ENCODE data around the gene DNAH14. TPM values are rescaled to one million over a fixed set of nuclear protein-coding genes. Genes with fewer than 3 reads are reported as not detected.

DNAH14 gene
- polyA plus RNA-seq, 4 donors: 1.4 to 12.9 (median 3.9) TPM; not detected in 1

GRCh38 chr1:224906340-224906739 is 23.1 kb upstream of the DNAH14 start:
- 75 to 95% (median 88%) methylated on average over 1 of the region's 1 CpG for WGBS, 3 donors
- H3K4me3 ChIP-seq (ENCODE audit: low read depth in 1 of 3, low read length in 3 of 3): no peak overlapping the region
- no peak for FAIRE-seq
- H3K36me3 ChIP-seq (ENCODE audit: control insufficient read depth in 3 of 3, insufficient read depth in 2 of 3, low read depth in 1 of 3, low read length in 3 of 3): no peaks in the 10 kb centered on the region
- no peaks in the 10 kb centered on the region for H3K4me1 ChIP-seq (ENCODE audit: control insufficient read depth in 3 of 3, insufficient read depth in 2 of 3, low read depth in 1 of 3, low read length in 2 of 3)
- no peak overlapping the region for H3K27ac ChIP-seq (ENCODE audit: low read depth in 1 of 3, low read length in 2 of 3)
- peaks cover 0 to 8% of the 10 kb centered on the region in 2 donors for H3K9me3 ChIP-seq (ENCODE audit: control insufficient read depth in 2 of 2, insufficient read depth in 1 of 2, low read depth in 1 of 2, low read length in 1 of 2)
- DNase-seq: no peak
- peaks cover 0 to 2% (median 0%) of the 10 kb centered on the region in 3 donors for H3K27me3 ChIP-seq (ENCODE audit: control insufficient read depth in 3 of 3, insufficient read depth in 3 of 3, low read length in 3 of 3)

- H3K36me3 ChIP-seq (ENCODE audit: control insufficient read depth in 3 of 3, insufficient read depth in 2 of 3, low read depth in 1 of 3, low read length in 3 of 3): no peaks in the 10 kb centered on the region
- FAIRE-seq (no peak), DNase-seq (no peak)
- H3K27ac ChIP-seq (ENCODE audit: low read depth in 1 of 3, low read length in 2 of 3): no peak overlapping the region
- peaks cover 0 to 14% of the 10 kb centered on the region in 2 donors for H3K9me3 ChIP-seq (ENCODE audit: control insufficient read depth in 2 of 2, insufficient read depth in 1 of 2, low read depth in 1 of 2, low read length in 1 of 2)
- H3K27me3 ChIP-seq (ENCODE audit: control insufficient read depth in 3 of 3, insufficient read depth in 3 of 3, low read length in 3 of 3): peaks cover 0 to 2% (median 0%) of the 10 kb centered on the region in 3 donors
- no peaks in the 10 kb centered on the region for H3K4me1 ChIP-seq (ENCODE audit: control insufficient read depth in 3 of 3, insufficient read depth in 2 of 3, low read depth in 1 of 3, low read length in 2 of 3)
- H3K4me3 ChIP-seq (ENCODE audit: low read depth in 1 of 3, low read length in 3 of 3): no peak overlapping the region
Measured at GRCh38 chr1:224911217-224911616, 18.3 kb upstream of the DNAH14 start.

DNA sequence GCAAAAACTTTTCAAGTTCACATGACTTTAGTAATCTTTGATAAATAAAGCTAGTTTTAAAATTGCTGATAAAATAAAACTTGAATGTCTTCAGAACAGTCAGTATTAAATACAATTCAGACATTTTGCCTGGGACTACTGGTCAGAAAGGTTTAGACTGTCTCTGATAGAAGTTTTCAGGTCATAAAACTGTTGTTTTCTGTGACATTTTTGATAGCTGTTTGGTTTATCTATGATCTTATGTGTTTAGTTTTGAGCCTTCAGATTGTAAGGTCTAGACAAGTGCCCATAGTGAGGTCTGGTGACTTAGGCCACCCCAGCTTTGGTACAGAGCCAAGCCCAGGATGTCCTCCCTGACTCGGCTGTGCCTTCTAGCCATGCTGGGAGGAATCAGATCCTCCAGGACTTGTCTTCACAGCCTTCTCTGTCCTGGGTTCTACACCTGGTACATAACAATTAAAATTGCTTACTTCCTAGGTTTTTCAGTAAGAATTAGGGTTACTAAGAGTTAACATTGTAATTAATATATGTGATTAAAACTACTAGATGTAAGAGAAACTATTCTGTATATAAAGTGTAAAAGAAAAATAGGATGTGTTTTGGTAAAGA is 15.1 kb upstream of the DNAH14 start:
- H3K27ac ChIP-seq (ENCODE audit: low read depth in 1 of 3, low read length in 2 of 3): no peak overlapping the region
- FAIRE-seq (no peak), DNase-seq (no peak)
- no peaks in the 10 kb centered on the region for H3K36me3 ChIP-seq (ENCODE audit: control insufficient read depth in 3 of 3, insufficient read depth in 2 of 3, low read depth in 1 of 3, low read length in 3 of 3)
- H3K4me1 ChIP-seq (ENCODE audit: control insufficient read depth in 3 of 3, insufficient read depth in 2 of 3, low read depth in 1 of 3, low read length in 2 of 3): no peaks in the 10 kb centered on the region
- H3K27me3 ChIP-seq (ENCODE audit: control insufficient read depth in 3 of 3, insufficient read depth in 3 of 3, low read length in 3 of 3): no peaks in the 10 kb centered on the region
- peaks cover 0 to 14% of the 10 kb centered on the region in 2 donors for H3K9me3 ChIP-seq (ENCODE audit: control insufficient read depth in 2 of 2, insufficient read depth in 1 of 2, low read depth in 1 of 2, low read length in 1 of 2)
- H3K4me3 ChIP-seq (ENCODE audit: low read depth in 1 of 3, low read length in 3 of 3): no peak overlapping the region
- 90 to 93% (median 91%) methylated on average over 1 of the region's 1 CpG for WGBS, 3 donors

DNA sequence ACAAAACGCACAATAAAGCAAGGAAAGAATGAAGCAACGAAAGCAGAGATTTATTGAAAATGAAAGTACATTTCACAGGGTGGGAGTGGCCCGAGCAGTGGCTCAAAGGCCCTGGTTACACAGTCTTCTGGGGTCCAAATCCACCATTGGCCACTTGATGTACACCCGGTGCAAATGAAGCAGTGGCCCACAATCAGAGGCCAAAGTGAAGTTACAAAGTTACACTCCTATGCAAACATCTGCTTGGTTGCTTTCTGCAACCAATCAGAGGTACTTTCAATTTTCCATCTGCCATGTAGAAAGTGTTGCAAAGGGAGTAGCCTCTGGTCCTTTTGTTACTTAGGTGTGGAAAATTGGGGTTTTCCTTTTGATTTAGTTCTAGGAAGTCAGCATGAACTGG is 10.0 kb upstream of the DNAH14 start:
- Histone ChIP-seq H3K4me3 (ENCODE audit: low read depth in 1 of 3, low read length in 3 of 3) (no peak overlapping the region), H3K27ac (ENCODE audit: low read depth in 1 of 3, low read length in 2 of 3) (no peak overlapping the region), H3K4me1 (ENCODE audit: control insufficient read depth in 3 of 3, insufficient read depth in 2 of 3, low read depth in 1 of 3, low read length in 2 of 3) (peaks cover 0 to 14% (median 0%) of the 10 kb centered on the region in 3 donors), H3K27me3 (ENCODE audit: control insufficient read depth in 3 of 3, insufficient read depth in 3 of 3, low read length in 3 of 3) (no peaks in the 10 kb centered on the region), H3K9me3 (ENCODE audit: control insufficient read depth in 2 of 2, insufficient read depth in 1 of 2, low read depth in 1 of 2, low read length in 1 of 2) (peaks cover 0 to 1% of the 10 kb centered on the region in 2 donors), H3K36me3 (ENCODE audit: control insufficient read depth in 3 of 3, insufficient read depth in 2 of 3, low read depth in 1 of 3, low read length in 3 of 3) (no peaks in the 10 kb centered on the region)
- DNase-seq (peak in 1 of 2 donors; percentile 7), FAIRE-seq (no peak)
- 42 to 74% (median 50%) methylated on average over 4 of the region's 4 CpGs for WGBS, 3 donors

DNA sequence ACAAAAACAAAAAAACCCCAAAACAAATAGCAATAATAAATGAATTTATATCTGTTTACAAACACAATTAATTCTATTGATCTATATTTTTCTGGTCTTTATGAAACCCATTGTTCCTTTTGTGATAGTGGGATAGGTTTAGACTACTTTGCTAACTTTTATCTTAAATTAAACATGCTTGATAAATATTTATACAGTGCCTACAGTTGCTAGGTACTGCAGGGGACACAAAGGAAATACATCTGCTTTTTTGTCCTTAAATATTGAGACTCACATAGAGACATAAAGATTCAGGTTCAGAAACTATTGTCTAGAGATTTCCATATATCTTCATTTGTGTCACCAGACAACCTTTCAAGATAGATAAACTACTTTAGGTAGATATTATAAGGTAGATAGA is 8.5 kb upstream of the DNAH14 start:
- Histone ChIP-seq H3K27me3 (ENCODE audit: control insufficient read depth in 3 of 3, insufficient read depth in 3 of 3, low read length in 3 of 3) (no peaks in the 10 kb centered on the region), H3K4me3 (ENCODE audit: low read depth in 1 of 3, low read length in 3 of 3) (no peak overlapping the region), H3K27ac (ENCODE audit: low read depth in 1 of 3, low read length in 2 of 3) (peak overlapping the region in 1 of 3 donors; percentile 25), H3K9me3 (ENCODE audit: control insufficient read depth in 2 of 2, insufficient read depth in 1 of 2, low read depth in 1 of 2, low read length in 1 of 2) (no peaks in the 10 kb centered on the region), H3K4me1 (ENCODE audit: control insufficient read depth in 3 of 3, insufficient read depth in 2 of 3, low read depth in 1 of 3, low read length in 2 of 3) (peaks cover 0 to 14% (median 0%) of the 10 kb centered on the region in 3 donors), H3K36me3 (ENCODE audit: control insufficient read depth in 3 of 3, insufficient read depth in 2 of 3, low read depth in 1 of 3, low read length in 3 of 3) (no peaks in the 10 kb centered on the region)
- DNase-seq (no peak), FAIRE-seq (no peak)

GRCh38 chr1:224921354-224921753 is 8.1 kb upstream of the DNAH14 start:
- WGBS, 3 donors: 48 to 79% (median 56%) methylated on average over 3 of the region's 3 CpGs
- FAIRE-seq (no peak), DNase-seq (peak in 1 of 2 donors; percentile 67)
- peaks cover 0 to 14% (median 0%) of the 10 kb centered on the region in 3 donors for H3K4me1 ChIP-seq (ENCODE audit: control insufficient read depth in 3 of 3, insufficient read depth in 2 of 3, low read depth in 1 of 3, low read length in 2 of 3)
- no peaks in the 10 kb centered on the region for H3K36me3 ChIP-seq (ENCODE audit: control insufficient read depth in 3 of 3, insufficient read depth in 2 of 3, low read depth in 1 of 3, low read length in 3 of 3)
- no peaks in the 10 kb centered on the region for H3K9me3 ChIP-seq (ENCODE audit: control insufficient read depth in 2 of 2, insufficient read depth in 1 of 2, low read depth in 1 of 2, low read length in 1 of 2)
- H3K27me3 ChIP-seq (ENCODE audit: control insufficient read depth in 3 of 3, insufficient read depth in 3 of 3, low read length in 3 of 3): no peaks in the 10 kb centered on the region
- no peak overlapping the region for H3K4me3 ChIP-seq (ENCODE audit: low read depth in 1 of 3, low read length in 3 of 3)
- peak overlapping the region in 1 of 3 donors; percentile 25 for H3K27ac ChIP-seq (ENCODE audit: low read depth in 1 of 3, low read length in 2 of 3)

DNA sequence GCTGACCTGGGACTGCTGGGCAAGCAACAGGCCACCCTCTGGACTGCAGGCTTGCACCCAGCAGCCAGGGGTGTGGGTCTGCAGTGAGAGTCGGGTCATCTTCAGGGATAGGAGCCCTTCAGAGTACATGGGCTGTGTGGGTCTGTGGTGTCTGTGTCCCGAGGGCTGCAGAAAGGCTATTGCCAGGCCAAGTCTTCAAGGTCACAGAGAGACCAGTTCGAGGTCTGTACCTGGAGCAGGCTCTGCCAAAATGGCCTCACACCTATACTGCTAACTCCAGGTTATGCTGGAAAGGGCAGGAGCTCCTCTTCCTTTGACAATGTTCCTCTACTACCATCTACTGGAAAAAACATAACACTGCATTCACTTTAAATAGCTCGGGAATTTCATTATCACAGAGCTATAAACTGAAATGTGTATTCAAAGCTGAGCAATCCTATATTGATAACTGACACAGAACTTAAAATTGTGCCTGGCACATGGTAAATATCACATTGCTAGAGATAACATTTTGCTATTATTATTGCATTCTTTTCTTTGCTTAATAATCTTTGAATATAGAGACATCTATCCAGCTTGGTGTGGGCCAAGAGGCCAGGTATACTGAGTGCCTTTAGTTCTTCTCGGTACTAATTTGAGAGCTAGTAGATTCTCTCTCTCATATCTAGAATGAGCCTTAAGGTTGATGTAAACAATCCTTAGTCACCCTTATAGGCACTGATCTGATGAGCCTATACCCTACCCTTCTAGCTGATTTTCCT is 6.9 kb upstream of the DNAH14 start:
- Histone ChIP-seq H3K4me3 (ENCODE audit: low read depth in 1 of 3, low read length in 3 of 3) (no peak overlapping the region), H3K27ac (ENCODE audit: low read depth in 1 of 3, low read length in 2 of 3) (no peak overlapping the region), H3K9me3 (ENCODE audit: control insufficient read depth in 2 of 2, insufficient read depth in 1 of 2, low read depth in 1 of 2, low read length in 1 of 2) (no peaks in the 10 kb centered on the region), H3K36me3 (ENCODE audit: control insufficient read depth in 3 of 3, insufficient read depth in 2 of 3, low read depth in 1 of 3, low read length in 3 of 3) (no peaks in the 10 kb centered on the region), H3K27me3 (ENCODE audit: control insufficient read depth in 3 of 3, insufficient read depth in 3 of 3, low read length in 3 of 3) (no peaks in the 10 kb centered on the region), H3K4me1 (ENCODE audit: control insufficient read depth in 3 of 3, insufficient read depth in 2 of 3, low read depth in 1 of 3, low read length in 2 of 3) (peaks cover 0 to 14% (median 0%) of the 10 kb centered on the region in 3 donors)
- DNase-seq (peak; percentile 61 to 74), FAIRE-seq (no peak)
- WGBS, 3 donors: 37 to 40% (median 38%) methylated on average over 5 of the region's 5 CpGs

- DNase-seq: no peak
- H3K4me3 ChIP-seq (ENCODE audit: low read depth in 1 of 3, low read length in 3 of 3): no peak overlapping the region
- H3K4me1 ChIP-seq (ENCODE audit: control insufficient read depth in 3 of 3, insufficient read depth in 2 of 3, low read depth in 1 of 3, low read length in 2 of 3): peaks cover 0 to 14% (median 0%) of the 10 kb centered on the region in 3 donors
- no peaks in the 10 kb centered on the region for H3K27me3 ChIP-seq (ENCODE audit: control insufficient read depth in 3 of 3, insufficient read depth in 3 of 3, low read length in 3 of 3)
- no peaks in the 10 kb centered on the region for H3K36me3 ChIP-seq (ENCODE audit: control insufficient read depth in 3 of 3, insufficient read depth in 2 of 3, low read depth in 1 of 3, low read length in 3 of 3)
- FAIRE-seq: no peak
- 74 to 88% (median 86%) methylated on average over 4 of the region's 4 CpGs for WGBS, 3 donors
- H3K27ac ChIP-seq (ENCODE audit: low read depth in 1 of 3, low read length in 2 of 3): no peak overlapping the region
- H3K9me3 ChIP-seq (ENCODE audit: control insufficient read depth in 2 of 2, insufficient read depth in 1 of 2, low read depth in 1 of 2, low read length in 1 of 2): no peaks in the 10 kb centered on the region
Measured at GRCh38 chr1:224923726-224924125, 5.7 kb upstream of the DNAH14 start.

Measured in small intestine (tissue), 7 donors.